HG02610 (cell line): Measurements from ENCODE around the gene FAM13A.
"Not testable (repeated sequence)": the region's sequence is repeated elsewhere in the genome, so short reads cannot be mapped to it uniquely, and the experiment has no call there.

Experiments
- ATAC-seq: cut with Tn5 transposase; IDR thresholded peaks from one replicate; pipeline ENCODE4 v1.9.1; 2021; ENCODE audit warnings: mild to moderate bottlenecking, moderate library complexity; ENCODE audit not compliant: unreplicated experiment

FAM13A gene

GRCh38 chr4:89000844-89001360 is 56.1 kb downstream of the FAM13A start:
- ATAC-seq: no peak

GRCh38 chr4:89000382-89000781 is 56.6 kb downstream of the FAM13A start:
- no peak for ATAC-seq

- no peak for ATAC-seq
Observed at GRCh38 chr4:88999392-88999930, 57.5 kb downstream of the FAM13A start.

- ATAC-seq: no peak
Observed at GRCh38 chr4:88998891-88999290, 58.1 kb downstream of the FAM13A start.

- no peak for ATAC-seq
Observed at GRCh38 chr4:88998001-88998400, 59.0 kb downstream of the FAM13A start.

- ATAC-seq: no peak
Observed at GRCh38 chr4:88995874-88996273, 61.1 kb downstream of the FAM13A start.

GRCh38 chr4:88995257-88995656 is 61.7 kb downstream of the FAM13A start:
- not testable (repeated sequence) for ATAC-seq

GRCh38 chr4:88993246-88993645 is 63.7 kb downstream of the FAM13A start:
- no peak for ATAC-seq

- ATAC-seq: no peak
Observed at GRCh38 chr4:88991746-88992145, 65.2 kb downstream of the FAM13A start.

- ATAC-seq: no peak
Observed at GRCh38 chr4:88989990-88990389, 67.0 kb downstream of the FAM13A start.

GRCh38 chr4:88985088-88985773 is 71.8 kb downstream of the FAM13A start:
- no peak for ATAC-seq

GRCh38 chr4:88982757-88983156 is 74.2 kb downstream of the FAM13A start:
- ATAC-seq: no peak

- ATAC-seq: no peak
Observed at GRCh38 chr4:88981993-88982392, 75.0 kb downstream of the FAM13A start.

- no peak for ATAC-seq
Observed at GRCh38 chr4:88981556-88981955, 75.4 kb downstream of the FAM13A start.

- ATAC-seq: no peak
Observed at GRCh38 chr4:88979276-88979675, 77.7 kb downstream of the FAM13A start.

- ATAC-seq: no peak
Observed at GRCh38 chr4:88976775-88977035, 80.3 kb downstream of the FAM13A start.

- no peak for ATAC-seq
Observed at GRCh38 chr4:88975958-88976774, 80.8 kb downstream of the FAM13A start.

- no peak for ATAC-seq
Observed at GRCh38 chr4:88971536-88971935, 85.4 kb downstream of the FAM13A start.

GRCh38 chr4:88969746-88970145 is 87.2 kb downstream of the FAM13A start:
- no peak for ATAC-seq

- no peak for ATAC-seq
Observed at GRCh38 chr4:88969271-88969670, 87.7 kb downstream of the FAM13A start.

- ATAC-seq: no peak
Observed at GRCh38 chr4:88967883-88968331, 89.1 kb downstream of the FAM13A start.

- no peak for ATAC-seq
Observed at GRCh38 chr4:88965053-88965452, 91.9 kb downstream of the FAM13A start.
